GM23248 (cell line): ENCODE results near the gene TECPR2.

Experiments
- EZH2 ChIP-seq: fragments of 200-600 bp; sonication (generic); IDR thresholded peaks from 2 replicates; pipeline ENCODE4 v1.6.1; 2018; ENCODE audit warnings: antibody characterized with exemption, mild to moderate bottlenecking; ENCODE audit not compliant: insufficient read depth, poor library complexity, severe bottlenecking
- EZH2phosphoT487 ChIP-seq: fragments of 200-600 bp; sonication (generic); IDR thresholded peaks from 2 replicates; pipeline ENCODE4 v1.6.1; 2018; ENCODE audit warnings: antibody characterized with exemption, moderate library complexity, mild to moderate bottlenecking, low read depth; ENCODE audit not compliant: insufficient read depth

- TF ChIP-seq EZH2phosphoT487 (no peak), EZH2 (no peak)
Measured at GRCh38 chr14:102392506-102392905, 29.8 kb downstream of the TECPR2 start.
